Esophagus muscularis mucosa (tissue), 3 donors: Measurements from ENCODE around the gene CASS4.
"Not testable (repeated sequence)": the region's sequence is repeated elsewhere in the genome, so short reads cannot be mapped to it uniquely, and the experiment has no call there.

Source experiments
- POLR2A ChIP-seq: fragments of 450-650 bp; IDR thresholded peaks from one replicate; pipeline ENCODE4 v1.6.1; 2017; ENCODE audit warnings: antibody characterized with exemption, moderate library complexity, mild to moderate bottlenecking, low read depth
- TF ChIP-seq, protein P1 (sequence below), 3 experiments: fragments of 200-600 bp in 2 of 3; fragments of 450-650 bp in 1 of 3; sonication (generic) in 2 of 3; IDR thresholded peaks; one replicate each; pipeline ENCODE4 v1.5.1; 2017 to 2019; ENCODE audit warnings: antibody characterized with exemption in 3 of 3, mild to moderate bottlenecking in 2 of 3, moderate library complexity in 1 of 3

DNA sequence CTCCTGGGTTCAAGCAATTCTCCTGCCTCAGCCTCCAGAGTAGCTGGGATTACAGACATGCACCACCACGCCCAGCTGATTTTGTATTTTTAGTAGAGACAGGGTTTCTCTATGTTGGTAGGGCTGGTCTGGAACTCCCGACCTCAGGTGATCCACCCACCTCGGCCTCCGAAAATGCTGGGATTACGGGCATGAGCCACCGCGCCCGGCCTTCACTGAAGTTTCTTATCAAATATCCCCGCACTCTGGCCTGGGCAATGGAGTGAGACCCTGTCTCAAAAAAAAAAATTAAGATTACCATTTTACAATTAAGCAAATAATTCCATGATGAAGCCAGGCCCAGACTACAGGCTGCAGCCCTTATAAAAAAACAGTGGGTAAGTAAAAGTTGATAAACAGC is 21.7 kb upstream of the CASS4 start:
- TF ChIP-seq POLR2A = not testable (repeated sequence)
- TF ChIP-seq, protein P1, sequence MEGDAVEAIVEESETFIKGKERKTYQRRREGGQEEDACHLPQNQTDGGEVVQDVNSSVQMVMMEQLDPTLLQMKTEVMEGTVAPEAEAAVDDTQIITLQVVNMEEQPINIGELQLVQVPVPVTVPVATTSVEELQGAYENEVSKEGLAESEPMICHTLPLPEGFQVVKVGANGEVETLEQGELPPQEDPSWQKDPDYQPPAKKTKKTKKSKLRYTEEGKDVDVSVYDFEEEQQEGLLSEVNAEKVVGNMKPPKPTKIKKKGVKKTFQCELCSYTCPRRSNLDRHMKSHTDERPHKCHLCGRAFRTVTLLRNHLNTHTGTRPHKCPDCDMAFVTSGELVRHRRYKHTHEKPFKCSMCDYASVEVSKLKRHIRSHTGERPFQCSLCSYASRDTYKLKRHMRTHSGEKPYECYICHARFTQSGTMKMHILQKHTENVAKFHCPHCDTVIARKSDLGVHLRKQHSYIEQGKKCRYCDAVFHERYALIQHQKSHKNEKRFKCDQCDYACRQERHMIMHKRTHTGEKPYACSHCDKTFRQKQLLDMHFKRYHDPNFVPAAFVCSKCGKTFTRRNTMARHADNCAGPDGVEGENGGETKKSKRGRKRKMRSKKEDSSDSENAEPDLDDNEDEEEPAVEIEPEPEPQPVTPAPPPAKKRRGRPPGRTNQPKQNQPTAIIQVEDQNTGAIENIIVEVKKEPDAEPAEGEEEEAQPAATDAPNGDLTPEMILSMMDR (IDR thresholded peaks at IDR 0.05) = not testable (repeated sequence)
